GM21619 (cell line): ENCODE data around the gene PLEKHG7.
"Not testable (repeated sequence)": the region's sequence is repeated elsewhere in the genome, so short reads cannot be mapped to it uniquely, and the experiment has no call there.

Experiments used
- ATAC-seq: cut with Tn5 transposase; IDR thresholded peaks from one replicate; pipeline ENCODE4 v1.9.1; 2021; ENCODE audit not compliant: unreplicated experiment

Gene PLEKHG7, protein sequence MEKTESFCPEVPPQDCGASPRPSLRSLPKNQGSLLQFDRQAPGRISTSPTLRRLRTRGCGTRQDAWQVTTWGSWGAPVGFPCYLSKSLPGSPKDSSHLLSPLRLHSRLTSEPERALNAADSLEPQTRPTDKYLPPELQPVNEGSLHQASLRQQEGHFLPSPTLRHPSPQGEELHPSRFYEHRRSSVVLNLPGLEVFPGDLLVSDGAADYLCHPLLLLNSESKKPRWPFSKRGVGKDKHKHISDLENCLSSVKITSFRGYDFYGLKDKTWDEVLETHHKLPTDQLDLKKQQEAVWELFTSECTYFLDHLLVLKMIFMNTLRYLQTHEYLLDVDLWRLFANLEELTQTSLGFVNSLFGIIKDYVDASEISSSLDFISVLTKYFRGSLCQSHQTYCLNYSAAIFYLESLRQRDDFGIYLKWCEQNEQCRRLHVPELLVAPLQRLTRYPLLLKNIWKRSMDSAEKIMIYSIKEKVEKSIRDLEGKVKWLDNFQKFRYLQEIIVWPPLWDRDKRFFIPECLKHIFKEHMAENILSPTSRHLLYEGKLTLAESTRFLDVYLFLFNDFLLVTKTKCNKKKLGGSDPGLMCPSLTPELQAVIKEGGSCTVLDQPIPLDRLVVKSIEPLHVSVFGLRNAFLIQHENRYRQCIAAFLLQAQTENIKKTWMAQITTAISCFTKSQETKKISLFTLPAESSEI

DNA sequence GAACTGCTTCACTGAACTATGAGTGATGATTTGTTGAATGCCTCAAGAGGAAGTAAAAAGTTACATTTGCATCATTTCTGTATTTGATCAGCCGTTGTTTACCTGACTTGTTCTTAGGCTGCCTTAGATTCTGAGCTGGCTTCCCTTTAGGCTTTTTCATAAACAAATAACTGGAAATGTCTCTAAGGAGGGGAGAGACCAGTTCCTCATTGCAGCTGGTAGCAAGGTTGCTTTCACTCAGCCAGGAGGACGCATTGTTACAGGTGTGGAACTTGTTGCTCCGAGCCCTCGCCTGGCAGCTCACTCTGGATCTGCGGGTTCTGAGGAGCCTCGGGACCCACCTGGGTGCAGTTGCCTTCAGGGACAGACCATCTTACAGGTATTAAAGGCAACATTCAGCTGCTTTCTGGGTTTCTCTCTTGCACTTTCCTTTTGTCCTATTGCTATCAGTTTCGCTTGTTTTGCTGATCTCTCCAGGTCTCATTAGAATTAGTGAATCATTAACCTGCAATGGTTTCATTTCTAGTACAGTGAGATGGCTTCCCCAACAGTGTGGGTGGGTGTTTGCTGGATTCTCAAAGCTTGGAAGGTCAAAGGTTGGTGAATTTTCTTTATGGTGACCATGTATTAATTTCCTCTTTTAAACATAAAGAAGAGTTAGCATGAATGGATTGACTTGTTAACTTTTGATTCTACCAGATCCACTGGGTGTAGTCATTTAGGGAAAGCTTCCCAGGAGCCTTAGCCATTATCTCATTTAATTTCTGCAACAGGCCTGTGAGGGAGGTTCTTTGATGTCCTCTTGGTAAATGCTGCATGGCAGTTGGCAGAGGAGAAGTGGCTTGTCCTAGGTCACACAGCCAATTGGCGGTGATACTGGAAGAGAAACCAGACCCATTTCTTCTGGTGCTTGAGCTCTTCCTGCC, at the start of gene PLEKHG7:
Gene PLEKHG7, plus strand, starts transcription at position 236 of the 926 bp plus-strand sequence. CDS start 3,643 bp downstream, outside the sequence.
- peak; percentile 89 for ATAC-seq

DNA sequence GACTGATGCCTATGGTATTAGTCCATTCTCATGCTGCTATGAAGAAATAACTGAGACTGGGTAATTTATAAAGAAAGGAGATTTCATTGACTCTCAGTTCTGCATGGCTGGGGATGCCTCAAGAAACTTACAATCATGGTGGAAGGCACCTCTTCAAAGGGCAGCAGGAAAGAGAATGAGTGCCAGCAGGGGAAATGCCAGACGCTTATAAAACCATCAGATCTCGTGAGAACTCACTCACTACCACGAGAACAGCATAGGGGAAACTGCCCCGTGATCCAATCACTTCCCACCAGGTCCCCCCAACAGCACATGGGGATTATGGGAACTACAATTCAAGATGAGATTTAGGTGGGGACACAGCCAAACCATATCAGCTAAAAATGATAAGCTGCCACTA, 48.5 kb upstream of the PLEKHG7 start:
- ATAC-seq: not testable (repeated sequence)

DNA sequence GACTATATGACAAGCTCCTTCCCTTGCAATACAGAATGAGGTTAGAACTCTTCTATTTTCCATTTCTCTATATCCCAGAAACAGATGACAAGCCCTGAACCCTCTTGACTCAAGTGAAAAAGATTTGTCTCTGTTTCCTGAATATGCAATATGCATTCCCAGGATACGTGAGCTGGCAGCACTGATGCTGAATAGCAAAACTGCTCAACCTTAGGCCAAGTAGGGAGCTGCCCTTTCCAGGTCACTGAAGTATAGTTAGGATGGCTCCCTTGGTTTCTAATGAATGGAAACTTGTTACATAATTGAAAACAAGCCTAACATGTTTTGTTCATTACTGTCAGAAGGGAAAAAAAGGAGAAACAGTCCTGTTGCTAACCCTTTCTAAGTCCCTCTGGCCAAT, 47.9 kb upstream of the PLEKHG7 start:
- ATAC-seq: no peak

DNA sequence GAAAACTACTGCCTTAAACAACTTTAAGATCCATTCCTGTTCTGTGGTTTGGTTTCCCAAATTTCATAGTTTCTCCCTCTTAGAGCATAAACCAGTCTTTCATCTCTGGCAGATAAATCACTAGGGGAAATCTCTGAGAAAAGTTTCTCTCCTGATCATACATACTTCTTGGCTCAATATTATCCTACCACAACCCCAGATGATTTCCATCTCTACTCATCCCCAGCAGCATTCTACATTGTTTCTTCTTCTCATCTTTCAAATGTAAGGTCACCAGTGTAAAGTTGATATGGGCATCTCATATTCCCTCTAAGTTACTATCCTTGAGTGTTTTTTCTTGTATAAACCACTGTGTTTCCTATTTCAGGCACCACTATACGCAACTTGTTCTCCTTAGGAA, 45.9 kb upstream of the PLEKHG7 start:
- no peak for ATAC-seq

DNA sequence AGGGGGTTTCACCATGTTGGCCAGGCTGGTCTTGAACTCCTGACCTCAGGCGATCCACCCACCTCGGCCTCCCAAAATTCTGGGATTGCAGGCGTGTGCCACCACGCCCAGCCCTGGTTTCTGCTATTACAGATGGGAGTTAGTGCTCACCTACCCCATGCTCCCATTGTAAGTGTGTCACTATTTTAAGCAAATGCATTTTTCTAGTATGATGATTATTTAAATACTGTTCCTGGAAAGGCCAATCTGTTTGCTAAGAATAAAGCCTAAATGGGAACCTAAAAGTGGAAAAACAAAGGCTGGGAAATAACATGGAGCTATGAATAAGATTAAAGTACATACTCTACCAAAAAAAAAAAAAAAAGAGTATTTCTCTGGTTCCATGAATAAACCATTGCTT, 45.0 kb upstream of the PLEKHG7 start:
- ATAC-seq: no peak

DNA sequence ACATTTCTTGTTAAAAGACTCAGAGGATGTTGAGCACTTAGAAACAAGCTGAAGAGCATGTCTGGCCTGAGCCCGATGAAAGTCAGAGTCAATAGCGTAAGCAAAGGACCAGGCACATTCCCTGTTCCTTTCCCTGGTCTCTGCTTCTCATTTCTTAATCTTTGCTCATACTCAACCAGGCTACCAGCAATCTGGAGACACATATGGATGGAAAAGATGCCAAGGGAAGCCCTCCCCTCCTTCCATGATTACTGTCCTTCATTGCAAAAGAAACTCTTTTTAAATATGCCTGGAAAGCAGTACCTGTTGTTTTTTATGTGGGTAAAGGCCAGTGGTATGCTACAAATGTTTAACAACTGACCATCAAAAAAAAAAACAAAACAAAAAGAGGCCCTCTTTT, 44.2 kb upstream of the PLEKHG7 start:
- no peak for ATAC-seq

DNA sequence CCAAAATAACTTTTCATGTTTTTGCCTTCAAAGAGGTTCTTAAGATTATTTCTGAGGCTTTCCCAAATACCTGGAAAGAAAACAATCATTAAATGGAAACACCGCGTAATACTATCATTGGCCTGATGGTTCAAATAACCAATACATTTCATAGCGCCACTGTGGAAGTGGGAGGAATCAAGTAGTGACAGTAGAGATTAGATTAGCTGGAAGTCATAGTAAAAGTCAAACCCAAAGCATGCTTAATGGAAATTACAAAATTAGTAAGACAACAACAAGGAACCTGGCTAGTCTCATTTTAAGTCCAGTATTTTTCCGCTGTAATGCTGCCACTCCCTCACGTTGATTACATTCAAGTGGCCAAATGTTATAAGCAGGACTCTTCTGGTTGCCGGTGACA, 41.5 kb upstream of the PLEKHG7 start:
- ATAC-seq: no peak

DNA sequence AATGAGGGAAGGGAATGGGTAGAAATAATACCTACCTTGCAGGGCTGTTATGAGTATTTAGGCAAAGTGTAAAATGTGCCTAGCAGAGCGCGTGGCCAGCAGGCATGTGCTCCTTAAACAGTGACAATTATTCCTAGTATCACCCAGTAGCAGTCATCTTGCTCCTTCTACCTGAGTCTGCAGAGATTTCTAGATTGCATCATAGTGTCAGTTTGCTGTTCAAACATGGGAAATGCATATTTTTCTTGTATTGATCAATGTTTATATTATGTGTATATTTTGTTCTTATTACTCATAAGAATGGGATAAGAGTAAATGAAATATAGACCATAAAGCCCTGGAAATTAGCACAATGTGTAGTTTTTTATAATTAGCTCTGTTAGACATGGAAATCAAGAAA, 37.3 kb upstream of the PLEKHG7 start:
- no peak for ATAC-seq

DNA sequence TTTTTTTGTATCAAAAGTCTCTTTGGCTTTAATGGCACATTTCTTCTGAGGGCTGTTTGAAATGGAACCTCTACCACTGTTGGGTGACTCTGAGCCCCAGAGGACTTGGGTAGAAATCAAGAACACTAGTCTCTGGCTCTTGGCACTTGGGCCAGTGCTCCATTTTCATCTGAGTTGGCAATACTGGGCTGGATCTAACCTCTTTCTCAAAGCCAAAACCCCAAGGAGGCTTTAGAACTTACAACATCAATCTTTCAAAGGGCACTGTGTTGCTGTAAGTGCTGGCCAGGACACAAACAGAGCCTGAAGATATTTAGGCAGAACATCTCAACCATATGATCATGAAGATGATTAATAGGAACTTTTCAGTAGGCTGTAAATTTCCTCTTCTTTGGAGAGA, 34.0 kb upstream of the PLEKHG7 start:
- no peak for ATAC-seq

DNA sequence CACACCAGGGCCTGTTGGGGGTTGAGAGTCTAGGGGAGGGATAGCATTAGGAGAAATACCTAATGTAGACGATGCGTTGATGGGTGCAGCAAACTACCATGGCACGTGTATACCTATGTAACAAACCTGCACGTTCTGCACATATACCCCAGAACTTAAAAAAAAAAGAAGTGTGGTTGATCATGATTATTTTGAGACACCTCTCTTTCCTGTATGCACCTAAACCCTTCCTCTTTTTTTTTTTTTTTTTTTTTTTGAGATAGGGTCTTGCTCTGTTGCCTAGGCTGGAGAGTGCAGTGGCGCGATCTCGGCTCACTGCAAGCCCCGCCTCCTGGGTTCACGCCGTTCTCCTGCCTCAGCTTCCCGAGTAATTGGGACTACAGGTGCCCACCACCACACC, 31.3 kb upstream of the PLEKHG7 start:
- not testable (repeated sequence) for ATAC-seq

DNA sequence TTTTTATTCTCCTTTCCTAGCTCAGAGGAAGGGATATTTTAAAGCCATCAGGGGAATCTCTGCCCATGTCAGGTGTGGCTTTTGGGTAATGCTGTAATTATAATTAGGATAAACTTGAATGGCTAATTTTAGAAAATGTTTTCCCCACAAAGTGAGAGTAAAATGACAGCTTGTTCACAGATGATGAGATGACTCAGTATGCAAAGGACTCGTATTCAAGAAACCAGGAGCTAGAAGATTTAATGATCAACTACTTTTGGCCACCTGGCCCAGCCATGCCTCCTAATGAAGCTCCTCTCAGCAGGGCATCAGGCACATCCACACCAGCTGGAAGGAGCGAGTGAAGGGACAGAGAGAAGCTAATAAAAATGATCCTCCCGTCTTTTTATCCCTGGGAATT, 29.0 kb upstream of the PLEKHG7 start:
- peak; percentile 85 for ATAC-seq

DNA sequence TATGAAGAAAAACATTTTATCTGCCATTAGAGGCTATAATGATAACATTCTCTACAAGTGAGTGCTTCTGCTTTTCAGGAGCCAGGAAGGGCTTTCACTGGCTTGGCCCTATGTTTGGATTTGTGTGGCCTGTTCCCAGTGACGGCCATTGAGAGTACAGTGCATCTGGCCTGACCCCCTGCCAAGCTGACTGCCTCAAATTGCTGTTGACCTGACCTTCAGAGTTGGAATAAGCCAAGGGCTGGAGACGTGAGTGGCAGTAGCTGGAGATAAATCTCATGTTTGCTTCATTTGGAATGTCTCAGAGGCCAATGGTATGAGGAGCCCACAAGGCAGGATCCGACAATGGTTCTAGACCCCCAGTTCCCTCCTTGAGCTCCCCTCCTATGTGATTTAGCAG, 28.3 kb upstream of the PLEKHG7 start:
- ATAC-seq: no peak

DNA sequence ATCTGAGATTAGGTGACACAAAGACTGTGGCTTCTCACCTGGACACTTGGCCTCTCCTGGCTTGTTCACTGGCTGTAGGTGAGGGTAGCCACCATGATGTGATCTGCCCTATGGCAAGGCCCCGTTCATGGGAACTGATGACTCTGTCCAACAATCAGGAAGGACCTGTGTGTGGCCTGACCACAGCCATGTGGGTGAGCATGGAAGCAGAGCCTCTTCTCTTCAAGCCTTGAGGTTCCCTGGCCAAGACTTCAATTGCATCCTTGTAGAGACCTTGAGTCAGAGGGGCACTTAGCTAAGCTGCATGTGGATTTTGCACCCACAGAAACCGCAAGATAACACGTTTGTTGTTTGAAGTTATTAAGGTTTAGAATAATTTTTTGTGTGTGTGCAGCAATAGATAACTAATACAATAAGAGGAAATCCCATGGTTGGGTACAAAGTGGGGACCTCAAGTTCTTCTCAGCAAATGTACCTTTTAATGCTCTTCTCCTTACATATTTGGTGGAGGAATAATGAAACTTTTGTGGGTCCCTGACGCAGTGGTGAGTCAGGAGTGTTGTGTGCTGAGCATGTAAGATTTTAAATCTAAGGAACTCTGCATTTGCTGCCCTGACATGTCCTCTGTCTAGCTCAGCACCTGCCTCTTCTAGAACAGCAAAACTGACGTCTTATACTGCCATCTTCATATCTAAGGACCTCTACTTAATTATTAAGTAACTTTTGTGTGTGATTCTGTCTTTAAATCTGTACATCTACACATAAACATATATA, 27.5 kb upstream of the PLEKHG7 start:
- ATAC-seq: no peak

DNA sequence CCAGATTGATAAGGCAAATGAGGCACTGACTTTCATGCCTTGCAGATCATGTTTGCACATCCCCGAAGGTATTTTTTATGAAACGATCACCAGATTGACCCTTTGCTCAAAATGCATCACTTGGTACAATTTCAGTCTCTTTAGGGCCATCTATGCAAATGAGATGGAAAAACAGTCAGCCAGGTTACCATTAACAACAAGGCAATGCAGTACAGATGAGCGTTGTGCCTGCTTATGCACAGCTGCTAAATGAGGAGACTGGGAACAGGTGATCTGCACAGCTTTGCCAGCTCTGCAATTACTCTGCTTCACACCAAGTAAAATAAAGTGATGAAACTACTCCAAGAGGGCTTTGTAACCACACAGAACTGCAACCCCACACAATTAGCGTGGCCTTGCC, 26.1 kb upstream of the PLEKHG7 start:
- no peak for ATAC-seq

DNA sequence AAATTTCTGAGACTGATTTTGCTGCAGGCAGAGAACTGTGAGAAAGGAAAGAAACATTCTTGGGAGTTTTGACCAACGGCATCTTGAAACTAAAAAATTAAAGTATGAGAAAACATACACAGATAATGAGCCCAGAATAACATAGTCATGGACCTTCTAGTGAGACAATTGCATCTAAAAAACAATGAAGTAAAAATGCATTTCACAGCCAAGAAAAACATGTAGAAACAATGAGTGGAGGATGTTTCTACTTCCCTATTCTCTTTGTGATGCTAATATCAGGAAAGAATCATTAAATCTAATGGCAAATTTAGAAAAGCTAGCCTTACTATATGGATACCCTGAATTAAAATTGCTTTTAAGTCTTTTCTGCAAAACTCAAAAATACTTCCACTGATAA, 12.2 kb upstream of the PLEKHG7 start:
- ATAC-seq: no peak

DNA sequence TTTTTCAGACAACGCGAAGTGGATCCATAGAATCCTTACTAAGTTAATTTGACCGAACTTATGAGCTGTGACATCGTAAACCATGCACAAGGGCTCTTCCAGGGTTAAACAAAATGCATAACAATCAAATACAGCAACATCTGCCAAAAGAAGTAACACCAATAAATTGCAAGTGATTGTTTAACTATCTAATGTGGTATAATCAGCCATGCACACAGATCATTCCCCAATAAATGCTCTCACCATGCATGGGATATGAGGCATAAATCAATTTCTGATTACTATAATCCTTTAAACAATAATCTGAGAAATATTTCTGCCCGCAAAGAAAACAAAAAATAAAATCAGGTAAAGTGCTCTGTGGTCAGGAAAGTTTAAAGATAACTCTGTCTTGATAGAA, 7.7 kb upstream of the PLEKHG7 start:
- no peak for ATAC-seq

DNA sequence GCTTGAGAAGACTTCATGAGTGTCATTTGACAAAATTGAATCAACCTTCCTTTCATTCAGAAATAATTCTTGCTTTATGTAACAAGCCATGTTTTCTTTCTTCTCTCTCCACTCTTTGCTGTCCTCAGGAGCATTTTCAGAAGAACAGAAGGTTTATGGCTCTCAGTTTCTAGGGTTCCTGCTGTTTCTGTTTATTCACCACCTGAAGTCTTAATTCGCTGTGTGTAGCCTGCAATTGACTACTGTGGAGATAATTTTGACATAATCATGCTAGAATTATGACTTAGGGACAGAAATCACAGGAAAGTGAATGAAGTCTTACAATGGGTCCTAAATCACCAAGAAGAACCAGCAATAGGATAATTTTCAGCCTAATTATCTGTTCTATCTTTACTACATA, 7.2 kb upstream of the PLEKHG7 start:
- no peak for ATAC-seq

DNA sequence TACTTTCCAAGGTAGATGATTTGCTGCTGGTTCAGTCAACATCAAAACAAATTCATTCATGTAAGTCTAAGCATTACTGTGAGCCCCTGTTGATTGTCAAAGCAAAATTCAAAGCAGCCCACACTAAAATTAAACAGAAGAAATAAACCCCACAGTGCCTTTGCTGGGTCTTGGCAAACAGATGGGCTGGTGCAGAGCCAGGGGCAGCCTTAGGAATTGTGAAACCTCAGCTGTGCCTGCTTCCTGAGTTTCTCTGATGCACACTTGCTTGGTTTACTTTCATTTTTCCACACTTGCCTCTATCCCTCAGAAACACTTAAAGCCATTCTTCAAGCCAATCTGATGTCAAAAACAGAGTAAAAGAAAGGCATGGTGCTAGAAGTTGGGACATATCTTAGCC, 6.6 kb upstream of the PLEKHG7 start:
- no peak for ATAC-seq

DNA sequence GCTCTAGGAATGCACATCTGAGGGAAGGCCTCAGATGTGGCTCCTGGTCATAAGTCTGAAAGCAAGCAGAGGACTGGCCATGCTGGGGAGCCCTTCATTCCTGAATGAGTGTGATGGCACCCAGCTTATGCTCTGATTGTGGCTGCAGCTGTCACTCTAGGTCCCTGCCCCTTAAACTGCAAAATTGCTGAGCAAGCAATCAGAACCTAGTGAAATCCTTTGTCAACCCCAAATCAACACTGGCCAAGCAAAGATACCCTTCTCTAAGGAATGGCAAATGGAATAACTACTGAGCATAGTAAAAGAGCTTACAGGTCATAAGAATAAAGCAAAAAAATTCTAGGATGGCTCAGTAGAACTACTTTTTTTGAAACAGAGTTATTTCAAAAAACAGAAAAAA, 4.3 kb upstream of the PLEKHG7 start:
- ATAC-seq: no peak

DNA sequence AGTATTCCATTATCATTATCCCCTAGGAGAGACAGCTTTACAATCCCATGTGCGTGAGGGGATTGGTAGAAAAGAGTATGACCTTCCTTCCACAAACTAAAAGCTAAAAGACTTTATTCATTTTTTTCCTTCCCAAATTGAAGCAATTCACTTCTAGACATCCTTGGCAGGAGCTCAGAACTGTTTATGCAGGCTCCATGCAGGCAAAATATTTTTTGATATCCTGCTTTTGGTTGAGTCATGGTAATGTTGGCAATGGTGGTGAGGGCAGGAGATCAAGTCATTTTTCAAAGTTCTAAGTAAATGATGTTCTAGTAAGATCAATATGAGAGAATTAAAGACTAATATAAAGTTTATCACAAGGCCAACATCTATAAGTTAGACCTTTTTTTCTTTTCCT, 1.3 kb upstream of the PLEKHG7 start:
- ATAC-seq: no peak

DNA sequence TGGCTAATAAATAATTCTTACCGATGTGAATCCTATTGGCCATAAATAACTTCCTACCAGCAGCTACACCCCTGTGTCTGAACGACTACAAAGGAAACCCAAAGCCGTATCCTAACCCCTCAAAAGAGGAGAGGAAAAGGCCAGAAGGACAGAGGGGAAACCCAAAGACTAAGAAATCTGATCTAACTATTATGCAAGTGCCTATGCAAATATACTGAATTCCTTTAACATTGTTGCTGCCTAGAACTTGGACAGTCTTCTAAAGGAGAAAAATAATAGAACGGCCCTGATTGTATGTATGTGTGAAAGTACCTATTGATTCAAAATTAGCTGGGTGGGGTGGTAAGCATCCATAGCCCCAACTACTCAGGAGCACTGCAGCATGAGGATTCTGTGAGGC, 997 bp downstream of the PLEKHG7 start:
- no peak for ATAC-seq
